T-helper 2 cell treated with Interferon-gamma antibody and Interleukin-4, amounts not matched to agents 100 ng/mL and 5 ng/mL, for 36 hours (primary cell): Measurements from ENCODE around the gene OR52H1. TPM values are rescaled to one million over a fixed set of nuclear protein-coding genes. Genes with fewer than 3 reads are reported as not detected.
"Not testable (repeated sequence)": the region's sequence is repeated elsewhere in the genome, so short reads cannot be mapped to it uniquely, and the experiment has no call there.

ENCODE experiments used
- intact Hi-C: fragments of 100-400 bp; cut with micrococcal nuclease; formaldehyde crosslinking; loops from one replicate; pipeline ENCODE4 v1.15.1; 2023
- total RNA-seq: library from RNA; stranded (reverse); gene quantifications from 2 replicates; pipeline ENCODE4 v1.2.3, GENCODE V29; 2022

The OR52H1 gene
- total RNA-seq, result not detected in 2 replicates

- intact Hi-C loops, result no loop called here
Observed at GRCh38 chr11:5548440-5548839, at the start of gene OR52H1. TSS of gene OR52H1 (minus strand) at chr11:5548540. CDS start at chr11:5545505, 3,035 bp downstream.

- intact Hi-C loops, result no loop called here
Observed at GRCh38 chr11:5597953-5598352, 49.6 kb upstream of the OR52H1 start.

GRCh38 chr11:5596607-5597201, 48.4 kb upstream of the OR52H1 start, which contains the start of gene TRIM6:
TSS of gene TRIM6 (plus strand) at chr11:5596637. CDS start at chr11:5596898, 261 bp downstream.
- intact Hi-C loops, result no loop called here

DNA sequence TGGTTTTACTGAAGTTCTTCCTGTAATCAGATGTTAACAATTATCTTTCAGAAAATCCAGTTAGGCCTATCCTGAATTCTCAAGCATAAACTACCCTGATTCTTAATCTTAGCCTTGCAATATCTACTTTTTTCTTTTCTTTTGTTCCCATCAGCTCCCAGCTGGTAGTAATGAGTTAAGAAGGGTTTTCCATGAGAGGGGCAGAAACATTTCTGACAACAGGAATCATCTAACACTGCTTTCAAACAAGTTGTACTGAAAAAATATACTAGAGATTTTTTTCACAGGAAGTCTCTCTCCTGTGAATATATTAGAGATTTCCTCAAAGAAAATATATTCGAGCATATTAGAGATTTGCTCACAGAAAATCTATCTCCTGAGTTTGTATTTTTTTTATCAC, 44.8 kb upstream of the OR52H1 start:
- intact Hi-C loops, result no loop called here

DNA sequence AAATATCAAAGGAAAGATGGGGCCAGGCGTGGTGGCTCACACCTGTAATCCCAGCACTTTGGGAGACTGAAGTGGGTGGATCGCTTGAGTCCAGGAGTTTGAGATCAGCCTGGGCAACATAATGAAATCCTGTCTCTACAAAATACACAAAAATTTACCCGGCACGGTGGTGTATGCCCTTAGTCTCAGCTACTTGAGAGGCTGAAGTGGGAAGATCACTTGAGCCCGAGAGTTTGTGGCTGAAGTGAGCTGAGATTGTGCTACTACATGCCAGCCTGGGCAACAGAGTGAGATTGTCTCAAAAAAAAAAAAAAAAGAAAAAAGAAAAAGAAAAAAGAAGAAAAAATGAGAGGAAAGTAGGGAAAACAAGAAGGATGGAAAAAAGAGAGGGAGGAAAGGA, 44.3 kb upstream of the OR52H1 start:
- intact Hi-C loops, result no loop called here

DNA sequence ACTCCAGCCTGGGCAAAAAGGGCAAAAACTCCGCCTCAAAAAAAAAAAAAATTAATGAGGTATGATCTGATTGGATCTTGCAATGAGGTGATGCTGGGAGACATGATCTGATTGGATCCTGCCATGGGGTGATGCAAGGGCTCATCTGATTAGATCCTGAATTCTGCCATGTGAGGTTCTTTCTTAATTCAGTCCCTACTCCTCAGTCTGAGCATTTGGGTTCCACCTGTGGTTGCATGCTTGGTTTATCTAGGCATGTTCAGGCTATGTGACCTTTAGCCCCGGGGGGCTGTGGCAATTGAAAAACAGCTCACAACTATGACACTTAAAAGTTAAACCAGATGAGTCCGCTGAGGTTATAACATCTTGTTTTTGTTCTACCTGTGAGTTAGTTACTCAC, 43.3 kb upstream of the OR52H1 start:
- intact Hi-C loops, result no loop called here

DNA sequence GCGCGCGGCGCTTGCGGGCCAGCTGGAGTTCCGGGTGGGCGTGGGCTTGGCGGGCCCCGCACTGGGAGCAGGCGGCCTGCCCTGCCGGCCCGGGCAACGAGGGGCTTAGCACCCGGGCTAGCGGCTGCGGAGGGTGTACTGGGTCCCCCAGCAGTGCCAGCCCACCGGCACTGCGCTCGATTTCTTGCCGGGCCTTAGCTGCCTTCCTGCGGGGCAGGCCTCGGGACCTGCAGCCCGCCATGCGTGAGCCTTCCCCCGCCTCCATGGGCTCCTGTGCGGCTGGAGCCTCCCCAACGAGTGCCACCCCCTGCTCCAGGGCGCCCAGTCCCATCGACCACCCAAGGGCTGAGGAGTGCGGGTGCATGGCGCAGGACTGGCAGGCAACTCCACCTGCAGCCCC, 41.6 kb upstream of the OR52H1 start:
- intact Hi-C loops, result not testable (repeated sequence)

- intact Hi-C loops, result not testable (repeated sequence)
Observed at GRCh38 chr11:5584458-5584857, 36.1 kb upstream of the OR52H1 start.

GRCh38 chr11:5581014-5581413, 32.7 kb upstream of the OR52H1 start:
- intact Hi-C loops, result no loop called here

DNA sequence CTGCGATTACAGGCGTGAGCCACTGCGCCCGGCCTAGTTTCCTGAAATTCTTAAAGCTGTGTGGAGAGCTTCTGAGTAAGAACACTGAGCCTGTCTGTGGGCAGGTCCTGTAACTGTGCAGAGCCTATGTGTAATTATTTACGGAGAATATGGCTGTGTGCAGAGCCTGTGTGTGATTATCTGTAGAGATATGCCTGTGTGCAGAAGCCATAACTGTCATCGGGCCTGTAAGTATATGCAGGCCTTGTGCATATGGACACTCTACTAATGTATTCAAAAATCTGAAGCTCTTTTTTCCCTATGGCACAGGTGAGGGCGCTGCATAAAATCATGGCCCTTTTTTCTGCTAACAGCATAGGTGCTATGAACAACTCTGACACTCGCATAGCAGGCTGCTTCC, 32.2 kb upstream of the OR52H1 start, which contains the start of gene OR52B6:
Gene OR52B6 (plus strand): TSS at position 301 of the 400 bp plus-strand sequence. CDS start 0 bp downstream, at position 301.
- intact Hi-C loops, result no loop called here

- intact Hi-C loops, result no loop called here
Observed at GRCh38 chr11:5577101-5577500, 28.8 kb upstream of the OR52H1 start.

DNA sequence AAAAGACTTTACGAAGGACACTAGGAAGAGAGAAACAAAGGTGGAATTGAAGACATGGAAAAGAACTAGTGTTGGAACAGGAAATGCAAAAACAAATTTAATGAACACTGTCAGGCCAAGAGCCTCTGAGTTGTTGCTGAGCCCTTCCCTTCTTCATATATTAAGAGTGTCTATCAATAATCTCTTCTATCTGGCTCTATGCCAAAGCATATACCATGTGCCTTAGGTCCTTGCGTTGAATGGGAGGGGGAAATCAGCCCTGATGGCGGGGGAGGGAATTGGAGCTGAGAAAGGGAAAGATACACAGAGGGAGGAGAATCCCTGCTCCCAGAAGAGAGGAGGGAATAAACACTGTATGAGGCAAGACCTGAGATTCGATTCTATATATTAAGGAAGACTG, 26.8 kb upstream of the OR52H1 start:
- intact Hi-C loops, result no loop called here

DNA sequence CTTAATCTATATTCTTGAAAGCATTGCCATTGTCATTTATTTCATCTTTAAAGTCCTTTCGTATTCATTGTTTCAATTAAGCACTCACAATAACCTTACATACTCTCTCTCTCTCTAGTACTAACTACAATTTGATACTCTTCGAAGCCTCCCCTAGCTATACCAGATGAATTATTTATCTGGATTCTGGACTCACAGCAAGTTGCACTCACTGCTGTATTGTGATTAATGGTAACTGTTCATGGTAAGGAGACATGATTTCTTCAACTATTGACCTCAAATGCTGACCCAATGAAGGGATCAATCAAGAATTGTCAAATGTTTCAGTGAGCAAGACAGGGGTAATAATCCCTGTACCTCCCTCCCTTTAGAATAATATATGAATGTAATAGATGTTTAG, 26.3 kb upstream of the OR52H1 start:
- intact Hi-C loops, result no loop called here

- intact Hi-C loops, result no loop called here
Observed at GRCh38 chr11:5564259-5565019, 16.1 kb upstream of the OR52H1 start.

- intact Hi-C loops, result no loop called here
Observed at GRCh38 chr11:5557751-5558150, 9.4 kb upstream of the OR52H1 start.

DNA sequence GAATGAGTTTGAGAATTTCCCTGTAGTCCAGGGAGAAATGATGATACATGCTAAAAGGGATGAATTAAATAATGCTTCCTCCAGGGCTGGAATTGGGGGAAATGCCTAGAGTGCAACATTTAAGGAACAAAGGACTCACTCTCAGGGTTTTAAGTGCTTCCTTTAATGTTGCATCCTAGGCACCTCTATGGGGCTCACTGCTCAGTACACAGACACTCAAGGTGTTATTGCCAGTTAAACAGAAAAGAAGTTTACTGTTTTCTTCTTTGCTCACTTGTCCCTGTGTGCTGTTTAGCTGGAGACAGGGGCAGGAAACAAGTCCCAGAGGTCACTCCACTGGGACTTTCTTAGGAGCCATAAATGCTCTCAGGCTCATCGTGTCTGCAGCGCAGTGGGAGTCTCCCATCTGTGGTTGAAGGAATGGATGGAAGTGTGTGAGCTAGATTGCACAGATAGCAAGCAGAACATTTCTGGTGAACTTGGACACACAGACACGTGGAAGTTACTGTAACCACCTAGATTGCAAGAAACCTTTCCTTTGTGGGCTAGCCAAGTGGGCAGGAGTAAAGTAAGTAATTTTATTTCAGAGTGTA, 8.4 kb upstream of the OR52H1 start:
- intact Hi-C loops, result no loop called here

GRCh38 chr11:5553343-5553742, 5.0 kb upstream of the OR52H1 start:
- intact Hi-C loops, result loop anchor here (5.0 kb wide), 1 partner anchor 76 kb away; no protein-coding TSS in a partner anchor

DNA sequence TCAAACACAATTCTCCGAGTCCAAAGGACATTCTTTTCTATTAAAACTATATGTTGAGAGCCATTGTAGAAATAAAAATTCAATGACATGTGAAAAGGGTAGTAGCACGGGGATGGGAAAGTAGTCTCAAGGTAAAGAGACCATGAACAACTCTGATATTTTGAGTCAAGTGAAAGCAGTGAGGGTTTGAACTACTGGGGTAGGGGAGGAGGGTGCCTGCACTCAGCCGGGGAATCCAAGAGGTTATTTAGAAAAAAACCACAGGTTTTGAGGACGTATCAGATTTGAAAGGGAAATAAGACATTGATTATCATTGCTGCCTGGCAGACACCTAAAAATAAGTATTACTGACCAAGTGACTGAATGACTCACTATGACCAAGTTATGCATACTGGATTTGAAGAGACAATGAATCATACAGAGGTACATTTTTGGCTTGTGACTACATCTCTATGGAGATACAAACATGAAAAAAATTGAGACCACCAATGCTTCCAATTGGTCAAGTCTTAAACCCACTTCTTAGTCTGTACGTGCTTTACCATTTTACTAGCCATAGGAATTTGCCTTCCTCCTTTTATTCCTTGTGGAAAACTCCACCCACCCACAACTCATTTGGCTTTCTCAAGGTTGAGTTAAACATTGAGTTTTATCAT, 2.2 kb upstream of the OR52H1 start:
- intact Hi-C loops, result loop anchor here (5.0 kb wide), 1 partner anchor 73 kb away; no protein-coding TSS in a partner anchor

DNA sequence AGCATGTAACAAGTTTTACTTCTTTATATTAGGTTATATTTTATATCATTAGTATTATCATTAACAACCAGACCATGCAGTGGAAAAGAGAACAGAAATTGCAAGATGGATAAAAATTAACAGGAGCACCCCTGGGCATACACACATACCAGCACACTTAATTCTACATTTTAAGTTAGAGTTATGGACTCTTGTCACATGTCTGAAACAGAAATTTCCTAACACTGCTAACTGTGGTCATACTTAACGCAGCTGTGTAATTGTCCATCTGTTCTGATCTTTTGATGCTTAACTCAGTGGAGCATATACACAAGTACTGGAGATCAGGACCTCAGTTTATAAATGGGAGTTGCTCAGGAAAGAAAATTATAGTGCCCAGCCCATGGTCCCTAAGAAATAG, 358 bp downstream of the OR52H1 start:
- intact Hi-C loops, result no loop called here

DNA sequence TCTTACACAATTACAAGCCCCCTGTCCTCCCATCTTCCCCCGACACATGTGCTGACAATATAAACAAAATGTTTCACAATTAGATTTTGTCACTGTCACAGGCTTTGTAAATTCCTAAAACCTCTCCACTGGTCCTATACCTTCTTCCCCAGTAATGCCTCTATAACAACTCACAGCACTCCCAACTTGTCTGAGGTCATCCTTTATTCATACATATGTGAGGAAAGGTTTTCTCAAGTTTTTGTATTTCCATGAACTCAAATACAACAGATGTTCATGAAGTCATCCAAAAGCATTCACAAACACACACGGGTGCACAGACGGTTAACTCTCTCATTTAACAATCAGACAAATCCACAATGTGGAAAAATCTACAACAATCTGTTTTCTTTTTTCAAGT, 1.9 kb downstream of the OR52H1 start:
- intact Hi-C loops, result no loop called here

- intact Hi-C loops, result no loop called here
Observed at GRCh38 chr11:5541427-5541826, 6.9 kb downstream of the OR52H1 start.

- intact Hi-C loops, result no loop called here
Observed at GRCh38 chr11:5536482-5536881, 11.9 kb downstream of the OR52H1 start.
